ENCODE measurements around the gene DNAAF3. TPM values are rescaled to one million over a fixed set of nuclear protein-coding genes. Genes with fewer than 3 reads are reported as not detected.

Gene DNAAF3
- total RNA-seq, 1 experiment from 2014 or later, result 13.1 TPM

DNA sequence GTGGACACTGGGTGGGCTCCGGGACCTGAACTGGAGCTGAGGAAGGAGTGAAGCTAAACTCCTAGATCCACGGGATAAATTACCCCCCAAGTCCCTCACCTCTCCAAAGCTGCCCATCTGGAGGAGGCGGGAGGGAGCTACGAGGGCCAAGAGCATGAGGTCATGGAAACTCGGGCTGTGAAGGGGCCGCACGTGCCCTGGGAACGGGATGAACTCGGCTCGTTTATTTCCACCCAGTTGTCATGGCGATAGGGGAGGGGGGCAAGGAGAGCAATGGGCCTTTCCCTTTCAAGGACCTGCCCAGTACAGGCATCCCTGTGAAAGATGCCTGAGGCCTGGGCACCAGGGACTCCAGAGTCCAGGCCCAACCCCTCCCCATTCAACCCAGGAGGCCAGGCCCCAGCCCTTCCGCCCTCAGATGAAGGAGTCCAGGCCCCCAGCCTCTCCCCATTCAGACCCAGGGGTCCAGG is 52.8 kb downstream of the DNAAF3 start:
- peaks cover 33% of the 10 kb centered on the region for H3K36me3 Mint-ChIP-seq (ENCODE audit: insufficient read depth, unreplicated experiment)
- no peak overlapping the region for H3K4me3 Mint-ChIP-seq (ENCODE audit: low read depth, unreplicated experiment)
- CTCF ChIA-PET, result interaction anchor here (0.5 kb wide), 1 partner anchor 45 kb away, joined by 3 read pairs; no protein-coding TSS in a partner anchor
- H3K27ac Mint-ChIP-seq (ENCODE audit: unreplicated experiment), result no peak overlapping the region
- TF ChIP-seq, protein P1, sequence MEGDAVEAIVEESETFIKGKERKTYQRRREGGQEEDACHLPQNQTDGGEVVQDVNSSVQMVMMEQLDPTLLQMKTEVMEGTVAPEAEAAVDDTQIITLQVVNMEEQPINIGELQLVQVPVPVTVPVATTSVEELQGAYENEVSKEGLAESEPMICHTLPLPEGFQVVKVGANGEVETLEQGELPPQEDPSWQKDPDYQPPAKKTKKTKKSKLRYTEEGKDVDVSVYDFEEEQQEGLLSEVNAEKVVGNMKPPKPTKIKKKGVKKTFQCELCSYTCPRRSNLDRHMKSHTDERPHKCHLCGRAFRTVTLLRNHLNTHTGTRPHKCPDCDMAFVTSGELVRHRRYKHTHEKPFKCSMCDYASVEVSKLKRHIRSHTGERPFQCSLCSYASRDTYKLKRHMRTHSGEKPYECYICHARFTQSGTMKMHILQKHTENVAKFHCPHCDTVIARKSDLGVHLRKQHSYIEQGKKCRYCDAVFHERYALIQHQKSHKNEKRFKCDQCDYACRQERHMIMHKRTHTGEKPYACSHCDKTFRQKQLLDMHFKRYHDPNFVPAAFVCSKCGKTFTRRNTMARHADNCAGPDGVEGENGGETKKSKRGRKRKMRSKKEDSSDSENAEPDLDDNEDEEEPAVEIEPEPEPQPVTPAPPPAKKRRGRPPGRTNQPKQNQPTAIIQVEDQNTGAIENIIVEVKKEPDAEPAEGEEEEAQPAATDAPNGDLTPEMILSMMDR (IDR thresholded peaks at IDR 0.05; ENCODE audit: unreplicated experiment), result no peak
- DNase-seq, result no peak
- no TSS peak for BruUV-seq (replicated peaks)
- H3K27me3 Mint-ChIP-seq (ENCODE audit: unreplicated experiment), result no peaks in the 10 kb centered on the region
- H3K9me3 Mint-ChIP-seq (ENCODE audit: low read depth, unreplicated experiment), result no peaks in the 10 kb centered on the region
- H3K4me1 Mint-ChIP-seq (ENCODE audit: low read depth, unreplicated experiment), result peaks cover 22% of the 10 kb centered on the region
- intact Hi-C loops (cut with micrococcal nuclease; ENCODE audit: unreplicated experiment), result no loop called here

GRCh38 chr19:55112777-55113569 is 53.4 kb downstream of the DNAAF3 start:
- CTCF ChIA-PET, result interaction anchor here (0.8 kb wide), 1 partner anchor 364 kb away, joined by 5 read pairs; the partner anchor contains the start of gene ZNF628
- Mint-ChIP-seq H3K9me3 (ENCODE audit: low read depth, unreplicated experiment) (no peaks in the 10 kb centered on the region), H3K27me3 (ENCODE audit: unreplicated experiment) (no peaks in the 10 kb centered on the region), H3K27ac (ENCODE audit: unreplicated experiment) (no peak overlapping the region), H3K36me3 (ENCODE audit: insufficient read depth, unreplicated experiment) (peaks cover 31% of the 10 kb centered on the region), H3K4me3 (ENCODE audit: low read depth, unreplicated experiment) (no peak overlapping the region), H3K4me1 (ENCODE audit: low read depth, unreplicated experiment) (peaks cover 22% of the 10 kb centered on the region)
- no TSS peak for BruUV-seq (replicated peaks)
- no peak for DNase-seq
- intact Hi-C loops (cut with micrococcal nuclease; ENCODE audit: unreplicated experiment), result no loop called here
- TF ChIP-seq, protein P1 (IDR thresholded peaks at IDR 0.05; ENCODE audit: unreplicated experiment), result no peak

DNA sequence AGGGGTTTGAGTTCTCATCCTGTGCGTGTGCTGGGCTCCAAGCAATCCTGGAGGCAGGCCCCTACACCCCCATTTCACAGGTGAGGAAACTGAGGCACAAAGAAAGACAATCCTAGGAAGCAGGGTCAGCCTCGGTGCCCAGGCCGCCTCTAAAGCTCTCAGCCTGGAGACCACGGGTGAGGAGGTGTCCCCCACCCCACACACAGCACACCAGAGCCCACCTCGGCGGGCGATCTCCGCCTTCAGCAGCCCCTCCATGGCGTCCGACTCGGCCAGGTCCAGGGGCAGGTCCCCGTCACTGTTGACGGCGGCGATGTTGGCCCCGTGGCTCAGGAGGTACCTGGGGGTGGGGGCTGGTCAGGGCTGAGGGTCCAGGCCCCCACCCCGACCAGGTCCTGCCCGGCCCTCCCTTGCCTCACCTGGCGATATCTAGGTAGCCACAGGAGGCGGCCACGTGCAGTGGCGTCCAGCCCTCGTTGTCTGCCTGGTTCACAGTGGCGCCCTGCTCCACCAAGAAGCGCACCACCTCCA is 54.1 kb downstream of the DNAAF3 start:
- DNase-seq, result no peak
- no TSS peak for BruUV-seq (replicated peaks)
- H3K9me3 Mint-ChIP-seq (ENCODE audit: low read depth, unreplicated experiment), result no peaks in the 10 kb centered on the region
- no peak overlapping the region for H3K4me3 Mint-ChIP-seq (ENCODE audit: low read depth, unreplicated experiment)
- no peaks in the 10 kb centered on the region for H3K27me3 Mint-ChIP-seq (ENCODE audit: unreplicated experiment)
- peaks cover 24% of the 10 kb centered on the region for H3K36me3 Mint-ChIP-seq (ENCODE audit: insufficient read depth, unreplicated experiment)
- peaks cover 22% of the 10 kb centered on the region for H3K4me1 Mint-ChIP-seq (ENCODE audit: low read depth, unreplicated experiment)
- no peak overlapping the region for H3K27ac Mint-ChIP-seq (ENCODE audit: unreplicated experiment)
- CTCF ChIA-PET, result interaction anchor here (0.8 kb wide), 1 partner anchor 364 kb away, joined by 5 read pairs; the partner anchor contains the start of gene ZNF628
- intact Hi-C loops (cut with micrococcal nuclease; ENCODE audit: unreplicated experiment), result no loop called here
- TF ChIP-seq, protein P1 (IDR thresholded peaks at IDR 0.05; ENCODE audit: unreplicated experiment), result no peak

DNA sequence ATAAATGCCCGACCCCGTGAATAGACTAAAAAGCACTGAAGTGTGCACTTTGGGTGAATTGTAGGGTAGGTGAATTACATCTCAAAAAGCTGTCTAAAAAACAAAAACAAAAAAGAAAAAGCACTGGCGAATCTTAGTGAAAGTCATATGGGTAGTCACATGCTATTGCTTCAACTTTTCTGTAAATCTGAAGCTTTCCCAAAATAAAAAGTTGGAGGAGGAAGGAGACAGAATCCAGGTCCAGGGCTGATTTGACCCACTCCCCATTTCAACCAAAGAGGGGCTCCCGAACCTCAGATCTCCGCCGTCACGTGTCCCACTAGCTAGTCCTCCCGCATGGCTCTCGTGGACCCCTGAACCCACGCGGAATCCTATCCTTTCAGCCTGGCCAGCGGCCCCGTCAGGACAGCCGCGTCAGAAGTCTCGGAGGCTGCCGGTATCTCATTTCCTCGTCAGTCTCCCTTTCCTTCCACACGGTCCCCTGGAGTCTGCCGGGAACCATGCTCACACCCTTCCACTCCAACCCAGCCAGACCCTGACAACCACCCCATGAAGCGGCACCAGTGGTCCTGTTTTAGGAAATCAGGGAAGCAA is 55.1 kb downstream of the DNAAF3 start:
- peaks cover 15% of the 10 kb centered on the region for H3K36me3 Mint-ChIP-seq (ENCODE audit: insufficient read depth, unreplicated experiment)
- intact Hi-C loops (cut with micrococcal nuclease; ENCODE audit: unreplicated experiment), result no loop called here
- CTCF ChIA-PET, result no interaction called here
- BruUV-seq (replicated peaks), result no TSS peak
- DNase-seq, result no peak
- H3K27me3 Mint-ChIP-seq (ENCODE audit: unreplicated experiment), result no peaks in the 10 kb centered on the region
- no peak overlapping the region for H3K4me3 Mint-ChIP-seq (ENCODE audit: low read depth, unreplicated experiment)
- peaks cover 19% of the 10 kb centered on the region for H3K4me1 Mint-ChIP-seq (ENCODE audit: low read depth, unreplicated experiment)
- H3K27ac Mint-ChIP-seq (ENCODE audit: unreplicated experiment), result no peak overlapping the region
- H3K9me3 Mint-ChIP-seq (ENCODE audit: low read depth, unreplicated experiment), result no peaks in the 10 kb centered on the region
- TF ChIP-seq, protein P1 (IDR thresholded peaks at IDR 0.05; ENCODE audit: unreplicated experiment), result no peak

Measured in Calu3 (cell line).